Karpas-422 (cell line): ENCODE measurements around the gene GFM2. TPM values are rescaled to one million over a fixed set of nuclear protein-coding genes. Genes with fewer than 3 reads are reported as not detected.
"Not testable (repeated sequence)": the region's sequence is repeated elsewhere in the genome, so short reads cannot be mapped to it uniquely, and the experiment has no call there.

Experiments
- DNase-seq: peaks from one replicate; pipeline ENCODE4 v3.0.0-alpha.2; 2015
- H2AFZ ChIP-seq: fragments of 200-600 bp; sonication (generic); 2 replicates; pipeline ENCODE4 v1.6.1; 2014; ENCODE audit warnings: antibody characterized with exemption, low read length, mixed read lengths
- H3K27ac ChIP-seq: fragments of 200-600 bp; sonication (generic); 2 replicates; pipeline ENCODE4 v1.5.1; 2014; ENCODE audit warnings: mild to moderate bottlenecking, low read length, moderate library complexity
- H3K27me3 ChIP-seq: fragments of 200-600 bp; sonication (generic); 2 replicates; pipeline ENCODE4 v1.6.1; 2014; ENCODE audit warnings: low read length, mixed read lengths
- H3K36me3 ChIP-seq: fragments of 200-600 bp; sonication (generic); 2 replicates; pipeline ENCODE4 v1.6.1; 2014; ENCODE audit warnings: low read length, mixed read lengths; ENCODE audit not compliant: insufficient read depth
- H3K4me1 ChIP-seq: fragments of 200-600 bp; sonication (generic); 2 replicates; pipeline ENCODE4 v1.6.1; 2014; ENCODE audit warnings: mild to moderate bottlenecking, low read length, mixed read lengths
- H3K4me2 ChIP-seq: fragments of 200-600 bp; sonication (generic); 2 replicates; pipeline ENCODE4 v1.6.1; 2014; ENCODE audit warnings: low read length, low read depth, mild to moderate bottlenecking; ENCODE audit not compliant: poor library complexity, severe bottlenecking
- H3K4me3 ChIP-seq: fragments of 200-600 bp; sonication (generic); 2 replicates; pipeline ENCODE4 v1.5.1; 2014; ENCODE audit warnings: mild to moderate bottlenecking, antibody characterized with exemption, low read length, mixed read lengths
- H3K79me2 ChIP-seq: fragments of 200-600 bp; sonication (generic); 2 replicates; pipeline ENCODE4 v1.6.1; 2014; ENCODE audit warnings: mild to moderate bottlenecking, low read length, mixed read lengths
- H3K9ac ChIP-seq: fragments of 200-600 bp; sonication (generic); 2 replicates; pipeline ENCODE4 v1.6.0; 2014; ENCODE audit warnings: low read length
- H3K9me2 ChIP-seq: fragments of 200-600 bp; sonication (generic), shearing (Covaris generic); replicated peaks from 2 replicates; pipeline ENCODE4 v1.6.0; 2014; ENCODE audit warnings: mild to moderate bottlenecking, low read length, moderate library complexity; ENCODE audit not compliant: insufficient read depth
- H3K9me3 ChIP-seq: fragments of 300-700, 200-600 bp; sonication (generic); 2 replicates; pipeline ENCODE4 v1.6.1; 2014; ENCODE audit warnings: low read length, mixed read lengths
- H4K20me1 ChIP-seq: fragments of 200-600 bp; sonication (generic); 2 replicates; pipeline ENCODE4 v1.6.1; 2014; ENCODE audit warnings: mild to moderate bottlenecking, antibody characterized with exemption, low read length, low read depth; ENCODE audit not compliant: insufficient read depth
- total RNA-seq: library from RNA; depleted of rRNA; stranded (reverse); fragments of >200 nt; shearing (Covaris generic); gene quantifications from 2 replicates; pipeline ENCODE4 v1.2.3, GENCODE V29; 2014; ENCODE audit warnings: low replicate concordance; rRNA removed

The GFM2 gene
- total RNA-seq, result 33.4 and 44.5 TPM in 2 replicates

- Histone ChIP-seq H3K79me2 (peaks cover 72% of the 10 kb centered on the region), H3K4me3 (peak within 1 kb of the TSS; percentile 97)
These were observed at the start of gene GFM2, which contains the start of gene NSA2 for GRCh38 chr5:74766849-74767578. GFM2 (minus strand) TSS chr5:74767117; CDS start chr5:74763742, 3,375 bp downstream. NSA2 (plus strand) TSS chr5:74767249; CDS start chr5:74767361, 112 bp downstream.

DNA sequence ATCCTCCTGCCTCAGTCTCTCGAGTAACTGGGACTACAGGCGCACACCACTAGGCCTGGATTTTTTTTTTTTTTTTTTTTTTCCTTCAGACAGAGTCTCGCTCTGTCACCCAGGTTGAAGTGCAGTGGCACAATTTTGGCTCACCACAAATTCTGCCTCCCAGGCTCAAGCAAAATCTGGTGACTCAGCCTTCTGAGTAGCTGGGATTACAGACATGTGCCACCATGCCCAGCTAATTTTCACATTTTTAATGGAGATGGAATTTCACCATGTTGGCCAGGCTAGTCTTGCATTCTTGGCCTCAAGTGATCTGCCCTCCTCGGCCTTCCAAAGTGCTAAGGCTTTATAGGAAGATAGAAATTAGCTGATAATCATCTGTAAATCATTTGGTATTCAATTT lies 44.0 kb upstream of the GFM2 start:
- no peak overlapping the region for H2AFZ ChIP-seq
- H3K9ac ChIP-seq, result no peak overlapping the region
- H3K27ac ChIP-seq, result no peak overlapping the region
- H3K79me2 ChIP-seq, result no peaks in the 10 kb centered on the region
- H3K36me3 ChIP-seq, result no peaks in the 10 kb centered on the region
- no peak for DNase-seq
- no peaks in the 10 kb centered on the region for H3K9me2 ChIP-seq
- no peak overlapping the region for H3K4me2 ChIP-seq
- no peaks in the 10 kb centered on the region for H3K4me1 ChIP-seq
- no peaks in the 10 kb centered on the region for H3K9me3 ChIP-seq
- H4K20me1 ChIP-seq, result no peaks in the 10 kb centered on the region
- H3K4me3 ChIP-seq, result no peak overlapping the region
- no peaks in the 10 kb centered on the region for H3K27me3 ChIP-seq

More at GRCh38 chr5:74766849-74767578, at the start of gene GFM2, which contains the start of gene NSA2:
- Histone ChIP-seq H4K20me1 (peaks cover 11% of the 10 kb centered on the region), H3K36me3 (peaks cover 25% of the 10 kb centered on the region; the same call in 1 of the 2 replicates), H3K4me2 (peak within 1 kb of the TSS; percentile 85), H3K4me1 (peaks cover 27% of the 10 kb centered on the region), H3K27me3 (no peaks in the 10 kb centered on the region), H3K9ac (peak within 1 kb of the TSS; percentile 83), H3K9me3 (no peaks in the 10 kb centered on the region), H3K9me2 (no peaks in the 10 kb centered on the region), H3K27ac (peak within 1 kb of the TSS; percentile 61), H2AFZ (peak within 1 kb of the TSS; percentile 91)
- DNase-seq, result peak; percentile 98

- Histone ChIP-seq H3K9me2 (no peaks in the 10 kb centered on the region), H4K20me1 (no peaks in the 10 kb centered on the region), H3K9ac (no peak overlapping the region), H3K27me3 (no peaks in the 10 kb centered on the region), H3K36me3 (no peaks in the 10 kb centered on the region), H3K4me3 (no peak overlapping the region), H3K27ac (no peak overlapping the region), H3K4me2 (no peak overlapping the region), H3K9me3 (no peaks in the 10 kb centered on the region), H3K4me1 (no peaks in the 10 kb centered on the region), H2AFZ (no peak overlapping the region), H3K79me2 (no peaks in the 10 kb centered on the region)
- DNase-seq, result no peak
These were observed 35.0 kb upstream of the GFM2 start for GRCh38 chr5:74801941-74802340.

- Histone ChIP-seq H3K9me2 (no peaks in the 10 kb centered on the region), H3K4me1 (no peaks in the 10 kb centered on the region), H3K27ac (no peak overlapping the region), H3K4me2 (no peak overlapping the region), H2AFZ (no peak overlapping the region), H3K36me3 (no peaks in the 10 kb centered on the region), H4K20me1 (no peaks in the 10 kb centered on the region), H3K79me2 (no peaks in the 10 kb centered on the region), H3K4me3 (no peak overlapping the region), H3K9me3 (no peaks in the 10 kb centered on the region), H3K9ac (no peak overlapping the region), H3K27me3 (no peaks in the 10 kb centered on the region)
- no peak for DNase-seq
These were observed 34.3 kb upstream of the GFM2 start for GRCh38 chr5:74801197-74801596.

GRCh38 chr5:74798977-74799911 lies 32.3 kb upstream of the GFM2 start:
- H3K9me3 ChIP-seq, result no peaks in the 10 kb centered on the region
- H2AFZ ChIP-seq, result no peak overlapping the region
- no peak overlapping the region for H3K27ac ChIP-seq
- no peaks in the 10 kb centered on the region for H3K79me2 ChIP-seq
- no peak overlapping the region for H3K4me3 ChIP-seq
- no peak overlapping the region for H3K4me2 ChIP-seq
- no peak for DNase-seq
- no peaks in the 10 kb centered on the region for H4K20me1 ChIP-seq
- no peaks in the 10 kb centered on the region for H3K36me3 ChIP-seq
- H3K27me3 ChIP-seq, result no peaks in the 10 kb centered on the region
- H3K4me1 ChIP-seq, result no peaks in the 10 kb centered on the region
- no peaks in the 10 kb centered on the region for H3K9me2 ChIP-seq
- H3K9ac ChIP-seq, result no peak overlapping the region

- not testable (repeated sequence) for DNase-seq, H3K27me3 ChIP-seq, H3K27ac ChIP-seq, H3K79me2 ChIP-seq, H3K9me2 ChIP-seq, H3K9me3 ChIP-seq, H3K9ac ChIP-seq, H3K4me3 ChIP-seq, H3K4me2 ChIP-seq, H3K36me3 ChIP-seq, H2AFZ ChIP-seq, H3K4me1 ChIP-seq, H4K20me1 ChIP-seq
These were observed 24.8 kb upstream of the GFM2 start for GRCh38 chr5:74791669-74792068.

DNA sequence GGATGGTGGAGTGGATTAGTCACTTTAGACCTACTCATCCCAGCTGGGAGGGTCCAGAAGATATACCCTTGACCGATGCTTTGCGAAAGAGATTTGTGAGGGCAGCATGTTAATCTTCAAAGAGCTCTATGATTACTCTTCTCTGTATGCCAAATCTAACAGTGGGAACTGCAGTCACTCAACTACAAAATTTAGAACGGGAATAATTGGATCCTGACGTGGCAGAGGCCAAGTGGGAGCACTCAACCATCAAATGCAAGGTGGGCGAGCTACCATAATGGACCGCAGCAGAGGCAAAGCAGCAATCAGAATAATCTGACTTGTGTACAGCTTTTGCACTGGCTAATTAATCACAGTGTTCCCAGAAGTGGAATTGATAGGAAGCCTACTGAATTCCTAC lies 20.5 kb upstream of the GFM2 start:
- no peak overlapping the region for H3K4me3 ChIP-seq
- H3K27ac ChIP-seq, result no peak overlapping the region
- DNase-seq, result no peak
- no peak overlapping the region for H3K4me2 ChIP-seq
- no peaks in the 10 kb centered on the region for H3K79me2 ChIP-seq
- H3K9me2 ChIP-seq, result no peaks in the 10 kb centered on the region
- no peaks in the 10 kb centered on the region for H3K27me3 ChIP-seq
- H4K20me1 ChIP-seq, result no peaks in the 10 kb centered on the region
- H2AFZ ChIP-seq, result no peak overlapping the region
- H3K36me3 ChIP-seq, result no peaks in the 10 kb centered on the region
- H3K9me3 ChIP-seq, result no peaks in the 10 kb centered on the region
- H3K9ac ChIP-seq, result no peak overlapping the region
- H3K4me1 ChIP-seq, result no peaks in the 10 kb centered on the region

DNA sequence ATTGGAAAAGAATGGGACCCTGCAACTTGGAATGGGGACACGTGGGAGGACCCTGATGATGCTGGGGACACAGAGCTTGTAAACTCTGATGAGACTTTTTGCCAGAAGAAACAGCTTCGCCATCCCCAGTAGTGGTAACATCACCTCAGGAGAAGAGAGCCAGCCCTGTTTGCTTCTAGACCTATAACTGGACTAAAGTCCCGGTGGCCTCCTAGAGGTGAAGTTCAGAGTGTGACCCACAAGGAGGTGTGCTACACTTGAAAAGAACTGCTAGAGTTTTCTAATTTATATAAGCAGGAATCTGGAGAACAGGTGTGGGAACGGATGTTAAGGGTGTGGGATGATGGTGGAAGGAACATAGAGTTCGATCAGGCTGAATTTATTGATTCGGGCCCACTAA lies 19.9 kb upstream of the GFM2 start:
- no peak overlapping the region for H2AFZ ChIP-seq
- H3K4me1 ChIP-seq, result no peaks in the 10 kb centered on the region
- DNase-seq, result peak; percentile 53
- no peaks in the 10 kb centered on the region for H4K20me1 ChIP-seq
- H3K27ac ChIP-seq, result no peak overlapping the region
- H3K79me2 ChIP-seq, result no peaks in the 10 kb centered on the region
- H3K4me3 ChIP-seq, result no peak overlapping the region
- no peak overlapping the region for H3K9ac ChIP-seq
- no peaks in the 10 kb centered on the region for H3K9me3 ChIP-seq
- H3K4me2 ChIP-seq, result no peak overlapping the region
- H3K36me3 ChIP-seq, result no peaks in the 10 kb centered on the region
- no peaks in the 10 kb centered on the region for H3K9me2 ChIP-seq
- no peaks in the 10 kb centered on the region for H3K27me3 ChIP-seq
